Measurements from ENCODE around the gene HINT2.

HINT2 gene

GRCh38 chr9:35774907-35775635 is 39.8 kb downstream of the HINT2 start:
- DNase-seq (ENCODE audit: low spot score) = no peak

GRCh38 chr9:35771943-35772342 is 42.9 kb downstream of the HINT2 start:
- no peak for DNase-seq (ENCODE audit: low spot score)

GRCh38 chr9:35771534-35771933 is 43.3 kb downstream of the HINT2 start:
- DNase-seq (ENCODE audit: low spot score) = no peak

GRCh38 chr9:35771075-35771433 is 43.8 kb downstream of the HINT2 start:
- no peak for DNase-seq (ENCODE audit: low spot score)

- no peak for DNase-seq (ENCODE audit: low spot score)
Measured at GRCh38 chr9:35769763-35770162, 45.1 kb downstream of the HINT2 start.

- no peak for DNase-seq (ENCODE audit: low spot score)
Measured at GRCh38 chr9:35767458-35767857, 47.4 kb downstream of the HINT2 start.

GRCh38 chr9:35766997-35767396 is 47.8 kb downstream of the HINT2 start:
- DNase-seq (ENCODE audit: low spot score) = no peak

- no peak for DNase-seq (ENCODE audit: low spot score)
Measured at GRCh38 chr9:35763803-35764202, 51.0 kb downstream of the HINT2 start.

GRCh38 chr9:35763181-35763580 is 51.7 kb downstream of the HINT2 start:
- no peak for DNase-seq (ENCODE audit: low spot score)
